H9 (cell line): ENCODE data around the gene FOXR2. TPM values are rescaled to one million over a fixed set of nuclear protein-coding genes. Genes with fewer than 3 reads are reported as not detected.

Source experiments
- DNase-seq: peaks from one replicate; pipeline ENCODE4 v3.0.0-alpha.2; 2017
- H2AFZ ChIP-seq: one replicate; pipeline ENCODE4 v1.6.1; 2013; ENCODE audit warnings: mild to moderate bottlenecking, low read length, control low read depth, moderate library complexity
- H2AK5ac ChIP-seq: 2 replicates; pipeline ENCODE4 v1.6.1; 2013; ENCODE audit warnings: low read length, control low read depth, mixed read lengths; ENCODE audit not compliant: insufficient read length
- H2BK120ac ChIP-seq: one replicate; pipeline ENCODE4 v1.6.1; 2013; ENCODE audit warnings: low read depth, mild to moderate bottlenecking, low read length, control low read depth, inconsistent platforms; ENCODE audit not compliant: poor library complexity, severe bottlenecking
- H2BK12ac ChIP-seq: 2 replicates; pipeline ENCODE4 v1.6.1; 2013; ENCODE audit warnings: low read length, control low read depth, mixed read lengths, low read depth; ENCODE audit not compliant: insufficient read length
- H2BK15ac ChIP-seq: 2 replicates; pipeline ENCODE4 v1.6.1; 2013; ENCODE audit warnings: low read depth, low read length, control low read depth
- H2BK20ac ChIP-seq: one replicate; pipeline ENCODE4 v1.6.1; 2013; ENCODE audit warnings: low read depth, mild to moderate bottlenecking, low read length, control low read depth, inconsistent platforms; ENCODE audit not compliant: poor library complexity, severe bottlenecking
- H2BK5ac ChIP-seq: 2 replicates; pipeline ENCODE4 v1.6.1; 2013; ENCODE audit warnings: low read length, control low read depth, mixed read lengths; ENCODE audit not compliant: insufficient read length
- H3K14ac ChIP-seq: 2 replicates; pipeline ENCODE4 v1.6.1; 2013; ENCODE audit warnings: low read length, control low read depth; ENCODE audit not compliant: insufficient read depth
- H3K18ac ChIP-seq: 2 replicates; pipeline ENCODE4 v1.6.1; 2013; ENCODE audit warnings: low read depth, mild to moderate bottlenecking, mixed read lengths, low read length, control low read depth; ENCODE audit not compliant: insufficient read length
- H3K23ac ChIP-seq: 2 replicates; pipeline ENCODE4 v1.6.1; 2013; ENCODE audit warnings: low read length, control low read depth, mixed read lengths, low read depth; ENCODE audit not compliant: insufficient read length
- H3K23me2 ChIP-seq: 2 replicates; pipeline ENCODE4 v1.6.1; 2013; ENCODE audit warnings: low read depth, mild to moderate bottlenecking, mixed read lengths, low read length, control low read depth; ENCODE audit not compliant: insufficient read length, poor library complexity, severe bottlenecking
- H3K27ac ChIP-seq: 2 replicates; pipeline ENCODE4 v1.5.1; 2013; ENCODE audit warnings: low read length, control low read depth, mixed read lengths, low read depth; ENCODE audit not compliant: insufficient read length
- H3K27me3 ChIP-seq: 2 replicates; pipeline ENCODE4 v1.6.1; 2013; ENCODE audit warnings: low read length, control low read depth, inconsistent platforms; ENCODE audit not compliant: insufficient read depth
- H3K4ac ChIP-seq: 2 replicates; pipeline ENCODE4 v1.6.1; 2013; ENCODE audit warnings: low read depth, mild to moderate bottlenecking, control low read depth, inconsistent platforms, low read length, moderate library complexity
- H3K4me1 ChIP-seq: 2 replicates; pipeline ENCODE4 v1.6.1; 2013; ENCODE audit warnings: low read length, control low read depth, inconsistent platforms; ENCODE audit not compliant: insufficient read depth
- H3K4me2 ChIP-seq: 2 replicates; pipeline ENCODE4 v1.6.1; 2013; ENCODE audit warnings: low read length, control low read depth, mixed read lengths; ENCODE audit not compliant: insufficient read length, insufficient read depth
- H3K56ac ChIP-seq: 2 replicates; pipeline ENCODE4 v1.6.1; 2013; ENCODE audit warnings: low read depth, mild to moderate bottlenecking, mixed read lengths, low read length, control low read depth; ENCODE audit not compliant: insufficient read length
- H3K79me1 ChIP-seq: 2 replicates; pipeline ENCODE4 v1.6.1; 2013; ENCODE audit warnings: low read depth, mild to moderate bottlenecking, moderate library complexity, low read length, control low read depth, inconsistent platforms; ENCODE audit not compliant: insufficient read depth, poor library complexity, severe bottlenecking
- H3K79me2 ChIP-seq: 2 replicates; pipeline ENCODE4 v1.6.1; 2013; ENCODE audit warnings: low read length, control low read depth, inconsistent platforms; ENCODE audit not compliant: insufficient read depth
- H3K9ac ChIP-seq: 2 replicates; pipeline ENCODE4 v1.6.1; 2013; ENCODE audit warnings: low read length, control low read depth, mixed read lengths; ENCODE audit not compliant: insufficient read length; ENCODE audit errors: extremely low read depth
- H3K9me3 ChIP-seq: one replicate; pipeline ENCODE4 v1.6.1; 2013; ENCODE audit warnings: low read depth, low read length, inconsistent platforms; ENCODE audit not compliant: control insufficient read depth
- H3T11ph ChIP-seq: one replicate; pipeline ENCODE4 v1.6.1; 2013; ENCODE audit warnings: mild to moderate bottlenecking, low read length, control low read depth, inconsistent platforms
- H4K20me1 ChIP-seq: one replicate; pipeline ENCODE4 v1.6.1; 2013; ENCODE audit not compliant: control insufficient read depth, insufficient read length, insufficient read depth
- H4K5ac ChIP-seq: 2 replicates; pipeline ENCODE4 v1.6.1; 2013; ENCODE audit warnings: low read depth, mild to moderate bottlenecking, mixed read lengths, low read length, control low read depth; ENCODE audit not compliant: insufficient read length
- H4K8ac ChIP-seq: replicated peaks from 2 replicates; pipeline ENCODE4 v1.6.1; 2013; ENCODE audit warnings: low read length, control low read depth, mixed read lengths, low read depth; ENCODE audit not compliant: insufficient read length
- H4K91ac ChIP-seq: 2 replicates; pipeline ENCODE4 v1.6.1; 2013; ENCODE audit warnings: low read depth, mild to moderate bottlenecking, moderate library complexity, mixed read lengths, low read length, control low read depth; ENCODE audit not compliant: insufficient read length
- H3K27ac Mint-ChIP-seq, 3 experiments: 2 replicates in 2 of 3; 3 replicates in 1 of 3; pipeline ENCODE4 v1.8.0; 2020 to 2021; ENCODE audit warnings: mixed read lengths in 3 of 3, mild to moderate bottlenecking in 1 of 3, moderate library complexity in 1 of 3
- H3K27me3 Mint-ChIP-seq: 2 replicates; pipeline ENCODE4 v1.8.0; 2021; ENCODE audit warnings: low read depth, mild to moderate bottlenecking, moderate library complexity, mixed read lengths
- H3K36me3 Mint-ChIP-seq, 3 experiments: 2 replicates in 2 of 3; 3 replicates in 1 of 3; pipeline ENCODE4 v1.8.0; 2020 to 2021; ENCODE audit warnings: low read depth in 3 of 3, mixed read lengths in 3 of 3; ENCODE audit not compliant: insufficient read depth in 1 of 3
- H3K4me1 Mint-ChIP-seq, 2 experiments: 2 replicates each; pipeline ENCODE4 v1.8.0; 2020; ENCODE audit warnings: mixed read lengths in 2 of 2
- H3K4me3 Mint-ChIP-seq, 2 experiments: 2 replicates in 1 of 2; 3 replicates in 1 of 2; pipeline ENCODE4 v1.8.0; 2020 to 2021; ENCODE audit warnings: mild to moderate bottlenecking in 2 of 2, mixed read lengths in 2 of 2, moderate library complexity in 1 of 2
- H3K9me3 Mint-ChIP-seq, 2 experiments: 2 replicates in 1 of 2; 3 replicates in 1 of 2; pipeline ENCODE4 v1.8.0; 2020; ENCODE audit warnings: mild to moderate bottlenecking in 2 of 2, mixed read lengths in 2 of 2, moderate library complexity in 1 of 2
- WGBS: extraction: QIAGEN DNeasy Blood & Tissue Kit; methylation state at CpG from one replicate; pipeline ENCODE4 v1.1.7; 2013; ENCODE audit warnings: missing lambda C conversion rate, low lambda C conversion rate, mixed read lengths; ENCODE audit not compliant: insufficient read length; ENCODE audit errors: extremely low coverage; 5-methylcytosine and 5-hydroxymethylcytosine counted together
- total RNA-seq: library from RNA; stranded (reverse); gene quantifications from 2 replicates; pipeline ENCODE4 v1.2.1, GENCODE V29; 2021
- TF ChIP-seq, protein P1 (sequence below): fragments of 200-600 bp; sonication (generic); conservative IDR thresholded peaks from 3 replicates; pipeline ENCODE4 v1.8.0; 2021; ENCODE audit warnings: antibody characterized with exemption, mild to moderate bottlenecking

The FOXR2 gene
- total RNA-seq, 1 experiment from 2014 or later: not detected

DNA sequence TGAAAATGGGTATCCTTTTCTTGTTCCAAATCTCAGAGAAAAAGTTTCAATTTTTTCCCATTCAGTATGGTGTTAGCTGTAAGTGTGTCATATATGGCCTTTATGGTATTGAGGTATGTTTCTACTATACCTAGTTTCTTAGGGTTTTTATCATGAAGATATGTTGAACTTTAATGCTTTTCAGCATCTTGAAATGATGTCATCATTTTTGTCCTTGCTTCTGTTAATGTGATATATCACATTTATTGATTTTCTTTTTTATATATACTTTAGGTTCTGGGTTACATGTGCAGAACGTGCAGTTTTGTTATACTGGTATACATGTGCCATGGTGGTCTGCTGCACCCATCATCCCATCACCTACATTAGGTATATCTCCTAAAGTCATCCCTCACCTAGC, 44.9 kb downstream of the FOXR2 start:
- Histone ChIP-seq H3T11ph (no peak overlapping the region), H3K23me2 (no peaks in the 10 kb centered on the region), H2BK120ac (no peak overlapping the region), H3K14ac (no peak overlapping the region), H3K4me2 (no peak overlapping the region), H2BK20ac (no peak overlapping the region), H3K27ac (no peak overlapping the region), H3K56ac (no peak overlapping the region), H3K9ac (no peak overlapping the region), H3K18ac (no peak overlapping the region), H4K20me1 (no peaks in the 10 kb centered on the region), H3K79me1 (no peaks in the 10 kb centered on the region), H3K79me2 (no peaks in the 10 kb centered on the region), H3K27me3 (no peaks in the 10 kb centered on the region), H2AK5ac (no peak overlapping the region), H3K4ac (no peak overlapping the region), H2BK5ac (no peak overlapping the region), H3K4me1 (no peaks in the 10 kb centered on the region), H3K9me3 (peaks cover 21% of the 10 kb centered on the region), H4K5ac (no peak overlapping the region), H2BK12ac (no peak overlapping the region), H2BK15ac (no peak overlapping the region), H4K91ac (no peak overlapping the region), H3K23ac (no peak overlapping the region), H4K8ac (no peak overlapping the region), H2AFZ (no peak overlapping the region)
- H3K4me3 Mint-ChIP-seq: no peak overlapping the region
- DNase-seq: no peak
- TF ChIP-seq, protein P1, sequence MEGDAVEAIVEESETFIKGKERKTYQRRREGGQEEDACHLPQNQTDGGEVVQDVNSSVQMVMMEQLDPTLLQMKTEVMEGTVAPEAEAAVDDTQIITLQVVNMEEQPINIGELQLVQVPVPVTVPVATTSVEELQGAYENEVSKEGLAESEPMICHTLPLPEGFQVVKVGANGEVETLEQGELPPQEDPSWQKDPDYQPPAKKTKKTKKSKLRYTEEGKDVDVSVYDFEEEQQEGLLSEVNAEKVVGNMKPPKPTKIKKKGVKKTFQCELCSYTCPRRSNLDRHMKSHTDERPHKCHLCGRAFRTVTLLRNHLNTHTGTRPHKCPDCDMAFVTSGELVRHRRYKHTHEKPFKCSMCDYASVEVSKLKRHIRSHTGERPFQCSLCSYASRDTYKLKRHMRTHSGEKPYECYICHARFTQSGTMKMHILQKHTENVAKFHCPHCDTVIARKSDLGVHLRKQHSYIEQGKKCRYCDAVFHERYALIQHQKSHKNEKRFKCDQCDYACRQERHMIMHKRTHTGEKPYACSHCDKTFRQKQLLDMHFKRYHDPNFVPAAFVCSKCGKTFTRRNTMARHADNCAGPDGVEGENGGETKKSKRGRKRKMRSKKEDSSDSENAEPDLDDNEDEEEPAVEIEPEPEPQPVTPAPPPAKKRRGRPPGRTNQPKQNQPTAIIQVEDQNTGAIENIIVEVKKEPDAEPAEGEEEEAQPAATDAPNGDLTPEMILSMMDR: no peak
- H3K36me3 Mint-ChIP-seq: peaks cover 0 to 21% (median 8%) of the 10 kb centered on the region in 3 experiments; a peak in 5 of 7 replicates
- no peaks in the 10 kb centered on the region for H3K4me1 Mint-ChIP-seq
- WGBS: no CpG with 5 or more reads among the region's 1 CpG
- H3K27ac Mint-ChIP-seq: no peak overlapping the region
- H3K27me3 Mint-ChIP-seq: peaks cover 5% of the 10 kb centered on the region; the same call in 1 of the 2 replicates
- H3K9me3 Mint-ChIP-seq: peaks cover 93 to 97% of the 10 kb centered on the region in 2 experiments

Other genes with a start within 250 kb of the FOXR2 start
- 7.3 and 7.8 TPM in 2 replicates for gene MAGEH1, start 171.3 kb upstream of the FOXR2 start, total RNA-seq
- 6.2 and 6.8 TPM in 2 replicates for gene USP51, start 133.6 kb upstream of the FOXR2 start, total RNA-seq
- gene RRAGB, start 94.3 kb downstream of the FOXR2 start, total RNA-seq: 8.2 and 10.3 TPM in 2 replicates